Gastroesophageal sphincter (tissue), 4 donors: ENCODE results near the gene ARAP1. TPM values are rescaled to one million over a fixed set of nuclear protein-coding genes. Genes with fewer than 3 reads are reported as not detected.

Source experiments
- ATAC-seq: fragments of 150-250 bp; one replicate; pipeline ENCODE4 v1.9.1; 2016; ENCODE audit warnings: mild to moderate bottlenecking, moderate library complexity
- H3K27ac ChIP-seq, 4 donors: fragments of 200-600 bp; sonication (generic) in 3 of 4; 1 replicate in 3 of 4; 2 replicates in 1 of 4; pipeline ENCODE4 v1.5.1; 2016 to 2019
- H3K27me3 ChIP-seq: fragments of 200-600 bp; sonication (generic); one replicate; pipeline ENCODE4 v1.5.1; 2019
- H3K36me3 ChIP-seq, 2 donors: fragments of 200-600 bp; sonication (generic); one replicate each; pipeline ENCODE4 v1.5.1; 2019; ENCODE audit warnings: control low read depth in 1 of 2
- H3K4me1 ChIP-seq, 3 donors: fragments of 200-600 bp; sonication (generic); 1 replicate in 2 of 3; 2 replicates in 1 of 3; pipeline ENCODE4 v1.5.1; 2016 to 2019; ENCODE audit warnings: control low read depth in 2 of 3
- H3K4me3 ChIP-seq, 2 donors: fragments of 200-600 bp; sonication (generic); one replicate each; pipeline ENCODE4 v1.5.1; 2019; ENCODE audit warnings: mild to moderate bottlenecking in 1 of 2, moderate library complexity in 1 of 2
- H3K9me3 ChIP-seq, 3 donors: fragments of 200-600 bp; sonication (generic); one replicate each; pipeline ENCODE4 v1.5.1; 2017 to 2019; ENCODE audit warnings: control low read depth in 2 of 3
- EP300 ChIP-seq: sonication (generic); formaldehyde crosslinking; IDR thresholded peaks from one replicate; pipeline ENCODE4 v1.6.1; 2017; ENCODE audit warnings: antibody characterized with exemption, mild to moderate bottlenecking
- POLR2A ChIP-seq, 2 donors: fragments of 450-650 bp; IDR thresholded peaks; one replicate each; pipeline ENCODE4 v1.6.1; 2017; ENCODE audit warnings: antibody characterized with exemption in 2 of 2, mild to moderate bottlenecking in 2 of 2, moderate library complexity in 1 of 2
- POLR2AphosphoS5 ChIP-seq: sonication (generic); formaldehyde crosslinking; IDR thresholded peaks from one replicate; pipeline ENCODE4 v1.6.1; 2017; ENCODE audit warnings: antibody characterized with exemption
- WGBS, 2 donors: methylation state at CpG; one replicate each; pipeline ENCODE4 v1.1.5; 2018; ENCODE audit warnings: low coverage in 1 of 2; 5-methylcytosine and 5-hydroxymethylcytosine counted together
- total RNA-seq, 4 donors: library from RNA; depleted of rRNA; stranded (reverse); fragments of >200 nt; gene quantifications; one replicate each; pipeline ENCODE4 v1.1.0, GENCODE V29; 2016
- TF ChIP-seq, protein P1 (sequence below), 4 experiments: fragments of 200-600 bp in 2 of 4; fragments of 450-650 bp in 2 of 4; sonication (generic) in 1 of 4; IDR thresholded peaks; one replicate each; pipeline ENCODE4 v1.5.1; 2017 to 2019; ENCODE audit warnings: antibody characterized with exemption in 4 of 4, mild to moderate bottlenecking in 2 of 4, moderate library complexity in 2 of 4

Gene ARAP1
- total RNA-seq, 4 donors from 2014 or later = 72.4 to 125 (median 95.1) TPM

DNA sequence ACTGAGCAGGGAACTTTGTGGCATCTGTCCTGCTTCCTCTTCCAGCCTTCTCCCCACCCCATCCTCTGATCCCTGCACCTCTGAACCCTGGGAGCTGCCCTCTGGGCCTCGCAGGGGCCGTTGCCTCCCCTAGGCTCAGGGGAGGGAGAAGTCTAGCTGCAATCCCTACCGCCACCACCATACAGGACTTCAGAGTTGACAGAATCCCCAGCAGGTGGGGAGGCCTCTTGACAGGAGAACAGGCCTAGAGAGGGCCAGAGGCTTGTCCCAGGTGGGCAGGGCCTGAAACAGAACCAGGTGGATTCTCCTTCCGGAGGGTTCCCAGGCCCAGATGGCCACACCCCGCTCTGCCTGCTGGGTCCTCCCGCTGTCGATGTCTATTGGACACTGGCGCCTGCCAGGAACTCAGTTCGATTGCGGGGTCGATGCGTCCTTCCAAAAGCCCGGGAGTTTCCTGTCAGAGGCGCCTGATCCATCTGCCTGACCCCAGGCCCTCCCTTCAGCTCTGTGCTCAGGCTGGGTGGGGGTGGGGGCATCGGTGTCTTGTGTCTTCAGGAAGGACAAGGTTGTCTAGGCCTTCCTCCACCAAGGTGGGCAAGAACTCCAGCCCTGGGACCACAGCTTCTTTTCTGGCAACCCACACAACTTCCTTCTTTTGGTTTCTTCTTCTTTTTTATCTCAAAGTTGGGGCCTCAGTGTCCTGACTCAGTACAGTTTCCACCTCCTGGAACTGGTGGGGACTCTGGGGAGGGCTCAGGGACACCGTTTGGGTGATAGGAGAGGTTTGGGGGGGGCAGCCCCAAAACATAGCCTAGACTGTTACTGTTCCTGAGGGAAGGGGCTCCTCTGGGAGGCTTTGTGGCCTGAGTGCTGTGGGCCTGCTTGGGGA is 35.3 kb upstream of the ARAP1 start:
- Histone ChIP-seq H3K4me1 (peaks cover 0 to 17% (median 0%) of the 10 kb centered on the region in 3 donors), H3K9me3 (no peaks in the 10 kb centered on the region), H3K4me3 (no peak overlapping the region), H3K27me3 (no peaks in the 10 kb centered on the region), H3K36me3 (no peaks in the 10 kb centered on the region), H3K27ac (peak overlapping the region in 1 of 4 donors; percentile 30)
- no peak for ATAC-seq
- 90% methylated on average over 2 of the region's 16 CpGs; no CpG with 5 or more reads in 1 of the 2 donors for WGBS, 2 donors
- TF ChIP-seq, protein P1, sequence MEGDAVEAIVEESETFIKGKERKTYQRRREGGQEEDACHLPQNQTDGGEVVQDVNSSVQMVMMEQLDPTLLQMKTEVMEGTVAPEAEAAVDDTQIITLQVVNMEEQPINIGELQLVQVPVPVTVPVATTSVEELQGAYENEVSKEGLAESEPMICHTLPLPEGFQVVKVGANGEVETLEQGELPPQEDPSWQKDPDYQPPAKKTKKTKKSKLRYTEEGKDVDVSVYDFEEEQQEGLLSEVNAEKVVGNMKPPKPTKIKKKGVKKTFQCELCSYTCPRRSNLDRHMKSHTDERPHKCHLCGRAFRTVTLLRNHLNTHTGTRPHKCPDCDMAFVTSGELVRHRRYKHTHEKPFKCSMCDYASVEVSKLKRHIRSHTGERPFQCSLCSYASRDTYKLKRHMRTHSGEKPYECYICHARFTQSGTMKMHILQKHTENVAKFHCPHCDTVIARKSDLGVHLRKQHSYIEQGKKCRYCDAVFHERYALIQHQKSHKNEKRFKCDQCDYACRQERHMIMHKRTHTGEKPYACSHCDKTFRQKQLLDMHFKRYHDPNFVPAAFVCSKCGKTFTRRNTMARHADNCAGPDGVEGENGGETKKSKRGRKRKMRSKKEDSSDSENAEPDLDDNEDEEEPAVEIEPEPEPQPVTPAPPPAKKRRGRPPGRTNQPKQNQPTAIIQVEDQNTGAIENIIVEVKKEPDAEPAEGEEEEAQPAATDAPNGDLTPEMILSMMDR (IDR thresholded peaks at IDR 0.05) = no peak
- TF ChIP-seq POLR2A (IDR thresholded peaks at IDR 0.05) (no peak), POLR2AphosphoS5 (no peak), EP300 (no peak)

GRCh38 chr11:72786305-72787215 is 34.4 kb upstream of the ARAP1 start:
- no peaks in the 10 kb centered on the region for H3K9me3 ChIP-seq
- TF ChIP-seq POLR2AphosphoS5 = no peak
- no peak for TF ChIP-seq POLR2A (IDR thresholded peaks at IDR 0.05)
- TF ChIP-seq EP300 = no peak
- TF ChIP-seq, protein P1 (IDR thresholded peaks at IDR 0.05) = no peak
- no peak overlapping the region for H3K27ac ChIP-seq
- no peak for ATAC-seq
- peaks cover 0 to 22% (median 7%) of the 10 kb centered on the region in 3 donors for H3K4me1 ChIP-seq
- no peaks in the 10 kb centered on the region for H3K27me3 ChIP-seq
- WGBS, 2 donors = 92% methylated on average over 4 of the region's 8 CpGs; no CpG with 5 or more reads in 1 of the 2 donors
- H3K4me3 ChIP-seq = no peak overlapping the region
- H3K36me3 ChIP-seq = no peaks in the 10 kb centered on the region

DNA sequence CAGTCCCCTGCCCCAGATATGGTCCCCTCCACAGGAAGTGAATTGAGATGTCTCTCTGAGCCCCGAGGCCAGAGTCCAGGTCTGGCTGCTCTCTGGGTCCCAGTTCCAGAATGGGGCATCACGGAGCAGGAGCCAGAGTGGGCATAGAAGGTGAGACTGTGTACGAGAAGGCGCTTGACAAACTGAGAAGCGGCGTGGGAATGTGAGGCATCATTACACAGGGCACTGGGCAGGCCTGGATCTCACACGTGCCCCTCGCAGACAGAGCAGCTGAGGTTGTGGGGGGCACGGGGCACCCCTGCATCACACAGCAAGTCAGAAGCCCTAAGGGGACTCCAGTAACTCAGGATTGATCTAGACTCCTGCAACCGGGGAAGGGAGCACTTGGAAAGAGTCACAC is 32.5 kb upstream of the ARAP1 start:
- WGBS, 2 donors = 96% methylated on average over 4 of the region's 10 CpGs; no CpG with 5 or more reads in 1 of the 2 donors
- no peaks in the 10 kb centered on the region for H3K27me3 ChIP-seq
- no peak for TF ChIP-seq POLR2AphosphoS5
- no peak for TF ChIP-seq POLR2A (IDR thresholded peaks at IDR 0.05)
- TF ChIP-seq EP300 = no peak
- TF ChIP-seq, protein P1 (IDR thresholded peaks at IDR 0.05) = no peak
- H3K9me3 ChIP-seq = no peaks in the 10 kb centered on the region
- peaks cover 0 to 34% (median 20%) of the 10 kb centered on the region in 3 donors for H3K4me1 ChIP-seq
- no peak overlapping the region for H3K4me3 ChIP-seq
- no peak overlapping the region for H3K27ac ChIP-seq
- H3K36me3 ChIP-seq = no peaks in the 10 kb centered on the region
- ATAC-seq = no peak

GRCh38 chr11:72783144-72783905 is 31.1 kb upstream of the ARAP1 start:
- ATAC-seq = no peak
- H3K4me1 ChIP-seq = peaks cover 0 to 41% (median 20%) of the 10 kb centered on the region in 3 donors
- H3K27me3 ChIP-seq = no peaks in the 10 kb centered on the region
- H3K27ac ChIP-seq = no peak overlapping the region
- TF ChIP-seq POLR2A (IDR thresholded peaks at IDR 0.05) (no peak), EP300 (no peak), POLR2AphosphoS5 (no peak)
- TF ChIP-seq, protein P1 (IDR thresholded peaks at IDR 0.05) = no peak
- H3K9me3 ChIP-seq = no peaks in the 10 kb centered on the region
- no peaks in the 10 kb centered on the region for H3K36me3 ChIP-seq
- H3K4me3 ChIP-seq = no peak overlapping the region
- WGBS, 2 donors = 80 to 100% methylated on average over 1 of the region's 2 CpGs
